Stomach (tissue), 9 donors: Measurements from ENCODE around the gene WDR26. TPM values are rescaled to one million over a fixed set of nuclear protein-coding genes. Genes with fewer than 3 reads are reported as not detected.

Source experiments
- DNase-seq, 2 donors: peaks; one replicate each; pipeline versions ENCODE4 v3.0.0 to v3.0.0-alpha.2; 2013 to 2019
- H3K27ac ChIP-seq, 5 donors: fragments of 200-600 bp in 4 of 5; sonication (generic) in 4 of 5; one replicate each; pipeline ENCODE4 v1.5.1; 2013 to 2019; ENCODE audit warnings: mild to moderate bottlenecking in 1 of 5, moderate library complexity in 1 of 5
- H3K27me3 ChIP-seq, 3 donors: fragments of 200-600 bp; sonication (generic); one replicate each; pipeline ENCODE4 v1.5.1; 2017 to 2019; ENCODE audit warnings: mixed run types in 1 of 3
- H3K36me3 ChIP-seq, 4 donors: fragments of 200-600 bp; sonication (generic); 1 replicate in 3 of 4; 2 replicates in 1 of 4; pipeline ENCODE4 v1.5.1; 2016 to 2019
- H3K4me1 ChIP-seq, 4 donors: fragments of 200-600 bp; sonication (generic); one replicate each; pipeline ENCODE4 v1.5.1; 2016 to 2019
- H3K4me3 ChIP-seq, 4 donors: fragments of 200-600 bp; sonication (generic) in 3 of 4; one replicate each; pipeline ENCODE4 v1.5.1; 2016 to 2019; ENCODE audit warnings: mild to moderate bottlenecking in 1 of 4
- H3K9me3 ChIP-seq, 4 donors: fragments of 200-600 bp; sonication (generic); one replicate each; pipeline ENCODE4 v1.5.1; 2016 to 2019
- CTCF ChIP-seq, 7 experiments: fragments of 450-650 bp in 4 of 7; fragments of 200-600 bp in 3 of 7; sonication (generic) in 3 of 7; IDR thresholded peaks; one replicate each; pipeline ENCODE4 v1.5.1; 2016 to 2019; ENCODE audit warnings: antibody characterized with exemption in 7 of 7, control low read depth in 2 of 7, mild to moderate bottlenecking in 1 of 7
- EP300 ChIP-seq: sonication (generic); formaldehyde crosslinking; IDR thresholded peaks from one replicate; pipeline ENCODE4 v1.6.1; 2017; ENCODE audit warnings: antibody characterized with exemption
- POLR2A ChIP-seq, 4 donors: fragments of 450-650 bp; IDR thresholded peaks; one replicate each; pipeline ENCODE4 v1.6.1; 2016; ENCODE audit warnings: antibody characterized with exemption in 4 of 4, control low read depth in 2 of 4, mild to moderate bottlenecking in 1 of 4, moderate library complexity in 1 of 4
- POLR2AphosphoS5 ChIP-seq, 3 donors: sonication (generic); formaldehyde crosslinking; IDR thresholded peaks; one replicate each; pipeline ENCODE4 v1.6.1; 2016; ENCODE audit warnings: antibody characterized with exemption in 3 of 3
- WGBS, 5 donors: extraction: QIAGEN DNeasy Blood & Tissue Kit in 3 of 5; methylation state at CpG; one replicate each; pipeline versions ENCODE4 v1.1.5 to v1.1.7; 2013 to 2018; 5-methylcytosine and 5-hydroxymethylcytosine counted together
- intact Hi-C: fragments of 100-400 bp; cut with DNase I; formaldehyde crosslinking; loops from one replicate; pipeline ENCODE4 v1.15.1; 2023; ENCODE audit warnings: low total_unique reads
- polyA plus RNA-seq, 3 donors: library from polyadenylated mRNA; stranded (reverse); fragments of 200-250 nt; gene quantifications; one replicate each; pipeline ENCODE4 v1.2.3, GENCODE V29; 2013
- total RNA-seq, 5 donors: library from RNA; depleted of rRNA; stranded (reverse); fragments of >200 nt; gene quantifications; one replicate each; pipeline versions ENCODE4 v1.1.0 to v1.2.3, GENCODE V29; 2014 to 2016
- donor health status: healthy with polysubstance abuse.
- donor health status: Bipolar disorder and iron deficiency.
- donor health status: healthy.

The WDR26 gene
- total and polyA plus RNA-seq, 8 donors: 17.0 to 154 (median 26.0) TPM

- Histone ChIP-seq H3K36me3 (peaks cover 0 to 47% (median 38%) of the 10 kb centered on the region in 4 donors), H3K27me3 (no peaks in the 10 kb centered on the region), H3K27ac (peak overlapping the region in 1 of 5 donors; percentile 10), H3K9me3 (no peaks in the 10 kb centered on the region), H3K4me3 (no peak overlapping the region), H3K4me1 (peaks cover 0 to 42% (median 0%) of the 10 kb centered on the region in 4 donors)
- DNase-seq: no peak
- 79 to 90% (median 87%) methylated on average over 3 of the region's 3 CpGs for WGBS, 5 donors
- no peak for TF ChIP-seq POLR2A (IDR thresholded peaks at IDR 0.05)
- no peak for TF ChIP-seq POLR2AphosphoS5 (IDR thresholded peaks at IDR 0.05)
- no peak for TF ChIP-seq EP300
- no peak for TF ChIP-seq CTCF (IDR thresholded peaks at IDR 0.05)
- intact Hi-C loops: no loop called here
These were observed 51.4 kb downstream of the WDR26 start for GRCh38 chr1:224383218-224383617.

GRCh38 chr1:224381880-224382548, 52.6 kb downstream of the WDR26 start:
- DNase-seq: no peak
- peaks cover 0 to 47% (median 39%) of the 10 kb centered on the region in 4 donors for H3K36me3 ChIP-seq
- TF ChIP-seq POLR2AphosphoS5 (IDR thresholded peaks at IDR 0.05) (no peak), POLR2A (IDR thresholded peaks at IDR 0.05) (no peak), EP300 (no peak), CTCF (IDR thresholded peaks at IDR 0.05) (no peak)
- H3K27me3 ChIP-seq: no peaks in the 10 kb centered on the region
- WGBS, 5 donors: 85 to 94% (median 89%) methylated on average over 4 of the region's 4 CpGs
- peaks cover 0 to 44% (median 2%) of the 10 kb centered on the region in 4 donors for H3K4me1 ChIP-seq
- intact Hi-C loops: no loop called here
- H3K27ac ChIP-seq: no peak overlapping the region
- H3K4me3 ChIP-seq: no peak overlapping the region
- H3K9me3 ChIP-seq: no peaks in the 10 kb centered on the region

- H3K4me3 ChIP-seq: no peak overlapping the region
- H3K9me3 ChIP-seq: no peaks in the 10 kb centered on the region
- H3K36me3 ChIP-seq: peaks cover 0 to 56% (median 46%) of the 10 kb centered on the region in 4 donors
- peak overlapping the region in 1 of 5 donors; percentile 2 for H3K27ac ChIP-seq
- peak in 1 of 2 donors; percentile 35 for DNase-seq
- 45 to 67% (median 50%) methylated on average over 4 of the region's 4 CpGs for WGBS, 5 donors
- no peaks in the 10 kb centered on the region for H3K27me3 ChIP-seq
- intact Hi-C loops: no loop called here
- H3K4me1 ChIP-seq: peaks cover 0 to 42% (median 6%) of the 10 kb centered on the region in 4 donors
- no peak for TF ChIP-seq CTCF (IDR thresholded peaks at IDR 0.05)
- no peak for TF ChIP-seq POLR2A (IDR thresholded peaks at IDR 0.05)
- TF ChIP-seq POLR2AphosphoS5 (IDR thresholded peaks at IDR 0.05): no peak
- no peak for TF ChIP-seq EP300
These were observed 54.6 kb downstream of the WDR26 start for GRCh38 chr1:224380003-224380402.

- DNase-seq: no peak
- peak overlapping the region in 2 of 5 donors; percentile 0 to 28 for H3K27ac ChIP-seq
- H3K27me3 ChIP-seq: no peaks in the 10 kb centered on the region
- H3K9me3 ChIP-seq: no peaks in the 10 kb centered on the region
- H3K4me3 ChIP-seq: no peak overlapping the region
- intact Hi-C loops: no loop called here
- H3K4me1 ChIP-seq: peaks cover 0 to 42% (median 6%) of the 10 kb centered on the region in 4 donors
- TF ChIP-seq EP300 (no peak), CTCF (IDR thresholded peaks at IDR 0.05) (no peak), POLR2A (IDR thresholded peaks at IDR 0.05) (no peak), POLR2AphosphoS5 (IDR thresholded peaks at IDR 0.05) (no peak)
- peaks cover 4 to 61% (median 53%) of the 10 kb centered on the region in 4 donors for H3K36me3 ChIP-seq
- 83 to 95% (median 87%) methylated on average over 7 of the region's 7 CpGs for WGBS, 5 donors
These were observed 55.6 kb downstream of the WDR26 start for GRCh38 chr1:224378855-224379631.
